H9 (cell line): ENCODE measurements around the gene SCD5. TPM values are rescaled to one million over a fixed set of nuclear protein-coding genes. Genes with fewer than 3 reads are reported as not detected.

ENCODE experiments used
- DNase-seq: peaks from one replicate; pipeline ENCODE4 v3.0.0-alpha.2; 2017
- H2AFZ ChIP-seq: one replicate; pipeline ENCODE4 v1.6.1; 2013; ENCODE audit warnings: mild to moderate bottlenecking, low read length, control low read depth, moderate library complexity
- H2AK5ac ChIP-seq: 2 replicates; pipeline ENCODE4 v1.6.1; 2013; ENCODE audit warnings: low read length, control low read depth, mixed read lengths; ENCODE audit not compliant: insufficient read length
- H2BK120ac ChIP-seq: one replicate; pipeline ENCODE4 v1.6.1; 2013; ENCODE audit warnings: low read depth, mild to moderate bottlenecking, low read length, control low read depth, inconsistent platforms; ENCODE audit not compliant: poor library complexity, severe bottlenecking
- H2BK12ac ChIP-seq: 2 replicates; pipeline ENCODE4 v1.6.1; 2013; ENCODE audit warnings: low read length, control low read depth, mixed read lengths, low read depth; ENCODE audit not compliant: insufficient read length
- H2BK15ac ChIP-seq: 2 replicates; pipeline ENCODE4 v1.6.1; 2013; ENCODE audit warnings: low read depth, low read length, control low read depth
- H2BK20ac ChIP-seq: one replicate; pipeline ENCODE4 v1.6.1; 2013; ENCODE audit warnings: low read depth, mild to moderate bottlenecking, low read length, control low read depth, inconsistent platforms; ENCODE audit not compliant: poor library complexity, severe bottlenecking
- H2BK5ac ChIP-seq: 2 replicates; pipeline ENCODE4 v1.6.1; 2013; ENCODE audit warnings: low read length, control low read depth, mixed read lengths; ENCODE audit not compliant: insufficient read length
- H3K14ac ChIP-seq: 2 replicates; pipeline ENCODE4 v1.6.1; 2013; ENCODE audit warnings: low read length, control low read depth; ENCODE audit not compliant: insufficient read depth
- H3K18ac ChIP-seq: 2 replicates; pipeline ENCODE4 v1.6.1; 2013; ENCODE audit warnings: low read depth, mild to moderate bottlenecking, mixed read lengths, low read length, control low read depth; ENCODE audit not compliant: insufficient read length
- H3K23ac ChIP-seq: 2 replicates; pipeline ENCODE4 v1.6.1; 2013; ENCODE audit warnings: low read length, control low read depth, mixed read lengths, low read depth; ENCODE audit not compliant: insufficient read length
- H3K23me2 ChIP-seq: 2 replicates; pipeline ENCODE4 v1.6.1; 2013; ENCODE audit warnings: low read depth, mild to moderate bottlenecking, mixed read lengths, low read length, control low read depth; ENCODE audit not compliant: insufficient read length, poor library complexity, severe bottlenecking
- H3K27ac ChIP-seq: 2 replicates; pipeline ENCODE4 v1.5.1; 2013; ENCODE audit warnings: low read length, control low read depth, mixed read lengths, low read depth; ENCODE audit not compliant: insufficient read length
- H3K27me3 ChIP-seq: 2 replicates; pipeline ENCODE4 v1.6.1; 2013; ENCODE audit warnings: low read length, control low read depth, inconsistent platforms; ENCODE audit not compliant: insufficient read depth
- H3K4ac ChIP-seq: 2 replicates; pipeline ENCODE4 v1.6.1; 2013; ENCODE audit warnings: low read depth, mild to moderate bottlenecking, control low read depth, inconsistent platforms, low read length, moderate library complexity
- H3K4me1 ChIP-seq: 2 replicates; pipeline ENCODE4 v1.6.1; 2013; ENCODE audit warnings: low read length, control low read depth, inconsistent platforms; ENCODE audit not compliant: insufficient read depth
- H3K4me2 ChIP-seq: 2 replicates; pipeline ENCODE4 v1.6.1; 2013; ENCODE audit warnings: low read length, control low read depth, mixed read lengths; ENCODE audit not compliant: insufficient read length, insufficient read depth
- H3K56ac ChIP-seq: 2 replicates; pipeline ENCODE4 v1.6.1; 2013; ENCODE audit warnings: low read depth, mild to moderate bottlenecking, mixed read lengths, low read length, control low read depth; ENCODE audit not compliant: insufficient read length
- H3K79me1 ChIP-seq: 2 replicates; pipeline ENCODE4 v1.6.1; 2013; ENCODE audit warnings: low read depth, mild to moderate bottlenecking, moderate library complexity, low read length, control low read depth, inconsistent platforms; ENCODE audit not compliant: insufficient read depth, poor library complexity, severe bottlenecking
- H3K79me2 ChIP-seq: 2 replicates; pipeline ENCODE4 v1.6.1; 2013; ENCODE audit warnings: low read length, control low read depth, inconsistent platforms; ENCODE audit not compliant: insufficient read depth
- H3K9ac ChIP-seq: 2 replicates; pipeline ENCODE4 v1.6.1; 2013; ENCODE audit warnings: low read length, control low read depth, mixed read lengths; ENCODE audit not compliant: insufficient read length; ENCODE audit errors: extremely low read depth
- H3K9me3 ChIP-seq: one replicate; pipeline ENCODE4 v1.6.1; 2013; ENCODE audit warnings: low read depth, low read length, inconsistent platforms; ENCODE audit not compliant: control insufficient read depth
- H3T11ph ChIP-seq: one replicate; pipeline ENCODE4 v1.6.1; 2013; ENCODE audit warnings: mild to moderate bottlenecking, low read length, control low read depth, inconsistent platforms
- H4K20me1 ChIP-seq: one replicate; pipeline ENCODE4 v1.6.1; 2013; ENCODE audit not compliant: control insufficient read depth, insufficient read length, insufficient read depth
- H4K5ac ChIP-seq: 2 replicates; pipeline ENCODE4 v1.6.1; 2013; ENCODE audit warnings: low read depth, mild to moderate bottlenecking, mixed read lengths, low read length, control low read depth; ENCODE audit not compliant: insufficient read length
- H4K8ac ChIP-seq: replicated peaks from 2 replicates; pipeline ENCODE4 v1.6.1; 2013; ENCODE audit warnings: low read length, control low read depth, mixed read lengths, low read depth; ENCODE audit not compliant: insufficient read length
- H4K91ac ChIP-seq: 2 replicates; pipeline ENCODE4 v1.6.1; 2013; ENCODE audit warnings: low read depth, mild to moderate bottlenecking, moderate library complexity, mixed read lengths, low read length, control low read depth; ENCODE audit not compliant: insufficient read length
- H3K27ac Mint-ChIP-seq, 3 experiments: 2 replicates in 2 of 3; 3 replicates in 1 of 3; pipeline ENCODE4 v1.8.0; 2020 to 2021; ENCODE audit warnings: mixed read lengths in 3 of 3, mild to moderate bottlenecking in 1 of 3, moderate library complexity in 1 of 3
- H3K27me3 Mint-ChIP-seq: 2 replicates; pipeline ENCODE4 v1.8.0; 2021; ENCODE audit warnings: low read depth, mild to moderate bottlenecking, moderate library complexity, mixed read lengths
- H3K36me3 Mint-ChIP-seq, 3 experiments: 2 replicates in 2 of 3; 3 replicates in 1 of 3; pipeline ENCODE4 v1.8.0; 2020 to 2021; ENCODE audit warnings: low read depth in 3 of 3, mixed read lengths in 3 of 3; ENCODE audit not compliant: insufficient read depth in 1 of 3
- H3K4me1 Mint-ChIP-seq, 2 experiments: 2 replicates each; pipeline ENCODE4 v1.8.0; 2020; ENCODE audit warnings: mixed read lengths in 2 of 2
- H3K4me3 Mint-ChIP-seq, 2 experiments: 2 replicates in 1 of 2; 3 replicates in 1 of 2; pipeline ENCODE4 v1.8.0; 2020 to 2021; ENCODE audit warnings: mild to moderate bottlenecking in 2 of 2, mixed read lengths in 2 of 2, moderate library complexity in 1 of 2
- H3K9me3 Mint-ChIP-seq, 2 experiments: 2 replicates in 1 of 2; 3 replicates in 1 of 2; pipeline ENCODE4 v1.8.0; 2020; ENCODE audit warnings: mild to moderate bottlenecking in 2 of 2, mixed read lengths in 2 of 2, moderate library complexity in 1 of 2
- CTCF ChIP-seq: fragments of 200-600 bp; sonication (generic); conservative IDR thresholded peaks from 3 replicates; pipeline ENCODE4 v1.8.0; 2021; ENCODE audit warnings: antibody characterized with exemption, mild to moderate bottlenecking
- total RNA-seq: library from RNA; stranded (reverse); gene quantifications from 2 replicates; pipeline ENCODE4 v1.2.1, GENCODE V29; 2021

The SCD5 gene
- total RNA-seq, 1 experiment from 2014 or later: 0.68 TPM

- no peak overlapping the region for H2AFZ ChIP-seq
- H3K79me1 ChIP-seq: no peaks in the 10 kb centered on the region
- DNase-seq: no peak
- no peak overlapping the region for H2BK5ac ChIP-seq
- no peak overlapping the region for H4K91ac ChIP-seq
- no peak overlapping the region for H3K27ac ChIP-seq
- H3K9me3 ChIP-seq: no peaks in the 10 kb centered on the region
- H3K79me2 ChIP-seq: no peaks in the 10 kb centered on the region
- no peak overlapping the region for H4K8ac ChIP-seq
- H3K27me3 Mint-ChIP-seq: peaks cover 9% of the 10 kb centered on the region
- no peak overlapping the region for H3K23ac ChIP-seq
- no peaks in the 10 kb centered on the region for H3K27me3 ChIP-seq
- H3K23me2 ChIP-seq: no peaks in the 10 kb centered on the region
- no peaks in the 10 kb centered on the region for H3K9me3 Mint-ChIP-seq
- no peak overlapping the region for H2BK15ac ChIP-seq
- no peaks in the 10 kb centered on the region for H3K36me3 Mint-ChIP-seq
- no peak overlapping the region for H3K4ac ChIP-seq
- no peak overlapping the region for H3K56ac ChIP-seq
- no peak overlapping the region for H3K9ac ChIP-seq
- no peak overlapping the region for H2BK12ac ChIP-seq
- TF ChIP-seq CTCF: no peak
- H2BK20ac ChIP-seq: no peak overlapping the region
- H3K18ac ChIP-seq: no peak overlapping the region
- H3T11ph ChIP-seq: no peak overlapping the region
- no peak overlapping the region for H3K4me3 Mint-ChIP-seq
- H3K27ac Mint-ChIP-seq: no peak overlapping the region
- H4K20me1 ChIP-seq: no peaks in the 10 kb centered on the region
- H3K4me2 ChIP-seq: no peak overlapping the region
- no peaks in the 10 kb centered on the region for H3K4me1 ChIP-seq
- H3K4me1 Mint-ChIP-seq: peaks cover 0 to 3% of the 10 kb centered on the region in 2 experiments; a peak in 1 of 4 replicates
- no peak overlapping the region for H2AK5ac ChIP-seq
- H3K14ac ChIP-seq: no peak overlapping the region
- no peak overlapping the region for H2BK120ac ChIP-seq
- H4K5ac ChIP-seq: no peak overlapping the region
These were observed 147.7 kb downstream of the SCD5 start for GRCh38 chr4:82650868-82651267.
